ENCODE measurements around the gene SDF4.

The SDF4 gene

DNA sequence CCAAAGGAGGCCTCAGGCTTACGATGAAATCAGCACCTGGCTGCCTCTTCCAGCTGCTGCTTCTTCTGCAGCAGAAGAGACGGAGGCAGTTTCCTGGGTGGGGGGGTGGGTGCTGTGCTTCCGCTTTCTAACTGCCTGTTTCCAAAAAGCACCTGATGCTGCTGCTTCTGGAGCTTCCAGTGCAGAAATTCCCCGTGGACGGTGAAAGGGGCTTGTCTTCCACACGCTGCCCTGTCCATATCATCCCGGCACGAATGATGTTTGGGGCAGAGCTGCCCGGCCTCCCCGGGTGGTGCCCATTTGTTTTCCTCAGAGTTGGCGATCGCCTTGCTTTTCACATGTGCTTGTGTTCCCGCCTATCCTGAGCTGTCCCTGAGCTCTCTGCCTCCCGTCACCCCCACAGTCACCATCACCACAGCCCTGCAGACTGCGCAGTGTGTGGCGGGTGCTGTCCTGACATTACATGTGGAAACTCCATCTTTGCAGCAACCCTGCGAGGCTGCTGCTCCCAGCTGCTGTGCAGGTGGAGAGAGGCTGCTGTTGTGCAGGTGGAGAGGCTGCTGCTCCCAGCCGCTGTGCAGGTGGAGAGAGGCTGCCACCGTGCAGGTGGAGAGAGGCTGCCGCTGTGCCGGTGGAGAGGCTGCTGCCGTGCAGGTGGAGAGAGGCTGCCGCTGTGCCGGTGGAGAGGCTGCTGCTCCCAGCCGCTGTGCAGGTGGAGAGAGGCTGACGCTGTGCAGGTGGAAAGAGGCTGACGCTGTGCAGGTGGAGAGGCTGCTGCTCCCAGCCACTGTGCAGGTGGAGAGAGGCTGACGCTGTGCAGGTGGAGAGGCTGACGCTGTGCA, 56.4 kb downstream of the SDF4 start:
- no peak for TF ChIP-seq GATA2 (IDR thresholded peaks at IDR 0.05; ENCODE audit: low read depth, low read length)
- TF ChIP-seq GATA3 (IDR thresholded peaks at IDR 0.05; ENCODE audit: low read depth, low read length): no peak

GRCh38 chr1:1173793-1174415, 57.9 kb downstream of the SDF4 start, which contains the start of gene TTLL10:
Gene TTLL10, plus strand, starts transcription at chr1:1173880. Its CDS starts 5,336 bp downstream, at chr1:1179216.
- no peak for TF ChIP-seq GATA3 (IDR thresholded peaks at IDR 0.05; ENCODE audit: low read depth, low read length)
- no peak for TF ChIP-seq GATA2 (IDR thresholded peaks at IDR 0.05; ENCODE audit: low read depth, low read length)

GRCh38 chr1:1173061-1173792, 58.6 kb downstream of the SDF4 start:
- no peak for TF ChIP-seq GATA2 (IDR thresholded peaks at IDR 0.05; ENCODE audit: low read depth, low read length)
- no peak for TF ChIP-seq GATA3 (IDR thresholded peaks at IDR 0.05; ENCODE audit: low read depth, low read length)

- TF ChIP-seq GATA3 (IDR thresholded peaks at IDR 0.05; ENCODE audit: low read depth, low read length) (no peak), GATA2 (IDR thresholded peaks at IDR 0.05; ENCODE audit: low read depth, low read length) (no peak)
Observed at GRCh38 chr1:1171546-1172340, 60.1 kb downstream of the SDF4 start.

- TF ChIP-seq GATA2 (IDR thresholded peaks at IDR 0.05; ENCODE audit: low read depth, low read length): no peak
- TF ChIP-seq GATA3 (IDR thresholded peaks at IDR 0.05; ENCODE audit: low read depth, low read length): no peak
Observed at GRCh38 chr1:1171161-1171545, 60.6 kb downstream of the SDF4 start.

DNA sequence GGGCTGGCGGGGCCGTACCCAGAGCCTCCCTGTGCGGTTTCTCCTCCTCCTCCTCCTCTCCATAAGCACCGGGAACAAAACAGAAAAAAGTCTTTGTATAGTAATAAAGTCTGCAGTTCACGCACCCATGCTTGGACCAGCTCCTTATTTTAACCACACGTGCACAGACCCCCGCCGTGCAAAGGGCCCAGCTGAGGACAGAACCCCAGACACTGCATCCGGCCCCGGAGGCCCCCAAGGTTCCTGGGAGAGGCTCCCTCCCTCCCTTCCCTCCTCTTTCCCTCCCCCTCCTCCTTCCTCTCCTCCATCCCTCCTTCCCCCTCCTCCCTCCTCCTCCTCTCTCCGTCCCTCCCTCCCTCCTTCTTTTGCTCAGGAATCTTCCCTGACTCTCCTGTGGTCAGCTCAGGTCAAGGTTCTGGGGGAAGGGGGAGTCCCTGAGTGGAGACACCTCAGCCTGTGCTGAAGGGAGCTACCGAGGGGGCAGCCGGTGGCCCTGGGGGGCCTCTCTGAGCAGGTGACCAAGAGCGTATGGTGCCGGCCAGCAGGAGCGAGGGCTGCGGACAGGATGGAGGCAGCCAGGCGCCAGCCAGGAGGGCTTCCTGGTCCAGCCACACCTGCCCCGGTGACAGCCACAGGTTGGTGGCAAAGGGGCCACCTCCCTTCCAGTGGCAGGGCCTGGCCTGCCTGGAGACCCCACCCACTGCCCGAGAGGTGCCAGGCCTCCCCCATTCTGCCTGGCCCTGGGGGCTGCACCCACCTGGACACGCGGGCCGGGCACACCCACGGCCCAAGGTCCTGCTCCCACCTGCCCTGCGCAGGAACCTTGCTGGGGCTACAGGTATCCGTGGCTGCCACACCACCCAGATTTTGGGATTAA, 61.3 kb downstream of the SDF4 start:
- no peak for TF ChIP-seq GATA2 (IDR thresholded peaks at IDR 0.05; ENCODE audit: low read depth, low read length)
- no peak for TF ChIP-seq GATA3 (IDR thresholded peaks at IDR 0.05; ENCODE audit: low read depth, low read length)

GRCh38 chr1:1169429-1170214, 62.2 kb downstream of the SDF4 start:
- TF ChIP-seq GATA3 (IDR thresholded peaks at IDR 0.05; ENCODE audit: low read depth, low read length): no peak
- TF ChIP-seq GATA2 (IDR thresholded peaks at IDR 0.05; ENCODE audit: low read depth, low read length): no peak

DNA sequence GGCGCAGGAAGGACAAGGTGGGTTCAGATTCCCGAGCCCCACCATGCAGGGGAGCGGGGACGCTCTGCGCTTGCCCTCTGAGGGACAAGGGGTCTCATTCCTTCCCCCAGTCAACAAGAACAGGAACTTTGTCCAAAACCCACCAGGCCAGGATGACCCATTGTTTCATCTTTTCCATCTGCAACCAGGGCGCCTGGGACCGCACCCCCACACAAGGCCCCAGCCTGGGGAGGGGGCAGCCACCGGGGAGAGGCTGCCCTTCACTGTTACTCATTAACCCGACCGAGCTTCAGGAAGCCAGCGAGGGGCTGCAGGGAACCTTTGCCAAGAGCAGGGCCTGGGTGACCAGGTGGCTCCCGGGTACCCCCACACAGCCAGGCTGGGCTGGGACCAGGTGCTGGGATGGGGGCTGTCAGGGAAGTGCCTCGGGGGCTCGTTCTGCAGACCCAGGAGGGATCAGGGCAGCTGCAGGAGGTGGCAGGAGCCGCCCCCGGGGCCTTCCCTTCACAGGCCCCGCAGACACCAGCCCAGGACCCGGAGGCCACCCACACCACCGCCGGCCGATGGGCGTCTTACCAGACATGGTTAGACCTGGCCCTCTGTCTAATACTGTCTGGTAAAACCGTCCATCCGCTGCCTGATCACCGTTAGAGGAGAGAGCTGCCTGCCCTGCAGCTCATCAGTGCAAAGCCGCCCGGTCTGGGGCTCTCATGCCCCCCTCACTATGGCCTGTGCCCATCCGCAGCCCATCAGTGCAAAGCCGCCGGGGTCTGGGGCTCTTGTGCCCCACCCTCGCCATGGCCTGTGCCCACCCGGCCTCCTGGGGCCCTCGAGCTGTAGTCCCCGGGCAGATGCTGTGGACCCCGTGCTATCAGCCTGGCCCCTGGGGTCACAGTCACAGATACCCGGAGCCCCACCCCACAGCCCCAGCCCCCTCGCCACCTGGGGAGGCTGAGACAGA, 63.1 kb downstream of the SDF4 start:
- TF ChIP-seq GATA2 (IDR thresholded peaks at IDR 0.05; ENCODE audit: low read depth, low read length) (no peak), GATA3 (IDR thresholded peaks at IDR 0.05; ENCODE audit: low read depth, low read length) (no peak)

GRCh38 chr1:1167841-1168450, 63.9 kb downstream of the SDF4 start:
- TF ChIP-seq GATA3 (IDR thresholded peaks at IDR 0.05; ENCODE audit: low read depth, low read length) (no peak), GATA2 (IDR thresholded peaks at IDR 0.05; ENCODE audit: low read depth, low read length) (no peak)

DNA sequence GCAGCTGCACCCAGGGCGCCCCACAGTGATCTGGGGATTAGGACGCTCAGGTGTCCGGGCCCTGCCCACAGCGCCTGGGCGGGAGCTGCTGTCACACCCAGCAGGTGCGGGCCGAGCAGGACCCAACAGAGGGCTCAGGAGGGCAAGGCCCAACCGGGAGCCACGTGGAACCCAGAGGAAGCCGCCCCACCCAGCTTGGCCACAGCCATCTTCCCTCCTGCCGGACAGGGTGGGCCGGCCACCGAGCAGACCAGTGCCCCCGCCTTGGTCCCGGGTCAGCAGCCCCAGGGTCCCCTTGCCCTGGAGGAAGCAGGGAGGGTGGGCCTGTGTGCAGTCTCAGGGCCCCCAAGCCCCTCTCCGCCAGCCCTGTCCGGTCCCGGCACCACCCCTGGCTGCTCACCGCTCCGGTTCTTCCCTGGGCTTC, 64.4 kb downstream of the SDF4 start:
- TF ChIP-seq GATA2 (IDR thresholded peaks at IDR 0.05; ENCODE audit: low read depth, low read length) (no peak), GATA3 (IDR thresholded peaks at IDR 0.05; ENCODE audit: low read depth, low read length) (no peak)

All from SH-SY5Y (cell line).